Panc1 (cell line): ENCODE data around the gene PPP1R12A.

Experiments
- CTCF ChIP-seq: fragments of 450-650 bp; IDR thresholded peaks from 2 replicates; pipeline ENCODE4 v1.5.1; 2017; ENCODE audit warnings: mild to moderate bottlenecking
- POLR2AphosphoS5 ChIP-seq: IDR thresholded peaks from 2 replicates; pipeline ENCODE4 v1.6.1; 2012; ENCODE audit warnings: mild to moderate bottlenecking, low read depth, low read length, moderate library complexity
- REST ChIP-seq, 2 experiments: IDR thresholded peaks; 2 replicates each; pipeline ENCODE4 v1.6.1; 2011 to 2012; ENCODE audit warnings: low read depth in 2 of 2, control low read depth in 1 of 2, low read length in 1 of 2, mild to moderate bottlenecking in 1 of 2, moderate library complexity in 1 of 2; ENCODE audit not compliant: insufficient read depth in 1 of 2
- SIN3A ChIP-seq: IDR thresholded peaks from 2 replicates; pipeline ENCODE4 v1.6.1; 2012; ENCODE audit warnings: low read depth, mild to moderate bottlenecking, low read length, moderate library complexity, borderline replicate concordance; ENCODE audit not compliant: insufficient read depth
- TCF7L2 ChIP-seq: IDR thresholded peaks from 2 replicates; pipeline ENCODE4 v1.6.1; 2011; ENCODE audit warnings: mild to moderate bottlenecking, low read depth, low read length, inconsistent platforms

- TF ChIP-seq REST (IDR thresholded peaks at IDR 0.05; ENCODE audit: insufficient read depth in 1 of 2, low read depth in 2 of 2, low read length in 1 of 2) (no peak), CTCF (no peak), SIN3A (no peak), POLR2AphosphoS5 (no peak), TCF7L2 (no peak)
These were observed 75.3 kb downstream of the PPP1R12A start for GRCh38 chr12:79859646-79860045.
